GM23338 (cell line): ENCODE results near the gene RAD51B. TPM values are rescaled to one million over a fixed set of nuclear protein-coding genes. Genes with fewer than 3 reads are reported as not detected.

Source experiments
- CREB1 ChIP-seq: fragments of 250-450 bp; sonication (Bioruptor Pico); IDR thresholded peaks from 2 replicates; pipeline ENCODE4 v1.5.0; 2020; ENCODE audit warnings: low read depth, mild to moderate bottlenecking, moderate library complexity
- JUNB ChIP-seq: IDR thresholded peaks from one replicate; pipeline ENCODE4 v1.6.1; 2016; ENCODE audit warnings: antibody characterized with exemption; ENCODE audit not compliant: unreplicated experiment
- REST ChIP-seq: IDR thresholded peaks from one replicate; pipeline ENCODE4 v1.6.1; 2018; ENCODE audit warnings: antibody characterized with exemption; ENCODE audit not compliant: unreplicated experiment
- ZNF114 ChIP-seq: fragments of 250-450 bp; sonication (Bioruptor Pico); IDR thresholded peaks from 2 replicates; pipeline ENCODE4 v1.5.0; 2020; ENCODE audit warnings: mild to moderate bottlenecking, moderate library complexity
- ZNF462 ChIP-seq: fragments of 250-450 bp; sonication (Bioruptor Pico); IDR thresholded peaks from 2 replicates; pipeline ENCODE4 v1.5.0; 2020; ENCODE audit warnings: mild to moderate bottlenecking, moderate library complexity
- polyA plus RNA-seq: library from polyadenylated mRNA; unstranded; fragments of >200 nt; fragmentation: Nextera tagmentation; extraction: Ambion mirVana; gene quantifications from 2 replicates; pipeline ENCODE4 v1.2.1, GENCODE V29; 2016
- total RNA-seq: library from RNA; depleted of rRNA; stranded (reverse); fragments of >200 nt; shearing (Covaris generic); gene quantifications from 2 replicates; pipeline ENCODE4 v1.2.3, GENCODE V29; 2014

The RAD51B gene
- total and polyA plus RNA-seq, 2 experiments from 2014 or later: 15.7 to 29.1 TPM

GRCh38 chr14:68733086-68733914 is 913.7 kb downstream of the RAD51B start (continued):
- TF ChIP-seq ZNF462 (CRISPR knock-in tag) (no peak), CREB1 (CRISPR knock-in tag) (no peak), REST (no peak), ZNF114 (CRISPR knock-in tag) (no peak), JUNB (no peak)
